Right atrium auricular region (tissue), 2 donors: ENCODE results near the gene AGBL4. TPM values are rescaled to one million over a fixed set of nuclear protein-coding genes. Genes with fewer than 3 reads are reported as not detected.

Experiments
- DNase-seq: peaks from one replicate; pipeline ENCODE4 v3.0.0-alpha.2; 2019; ENCODE audit warnings: low spot score
- H3K27ac ChIP-seq, 2 donors: fragments of 200-600 bp; sonication (generic); 1 replicate in 1 of 2; 2 replicates in 1 of 2; pipeline ENCODE4 v1.5.1; 2016 to 2019
- H3K27me3 ChIP-seq, 2 donors: fragments of 200-600 bp; sonication (generic); one replicate each; pipeline versions ENCODE4 v1.5.1 to v1.6.0; 2017 to 2019
- H3K36me3 ChIP-seq: fragments of 200-600 bp; sonication (generic); one replicate; pipeline ENCODE4 v1.5.1; 2016
- H3K4me1 ChIP-seq, 2 donors: fragments of 200-600 bp; sonication (generic); one replicate each; pipeline versions ENCODE4 v1.5.1 to v1.6.0; 2017 to 2019
- H3K4me3 ChIP-seq, 2 donors: fragments of 200-600 bp; sonication (generic); 1 replicate in 1 of 2; 2 replicates in 1 of 2; pipeline ENCODE4 v1.5.1; 2017 to 2019; ENCODE audit warnings: mild to moderate bottlenecking in 1 of 2, moderate library complexity in 1 of 2
- H3K9me3 ChIP-seq, 2 donors: fragments of 200-600 bp; sonication (generic); one replicate each; pipeline ENCODE4 v1.5.1; 2019
- CTCF ChIP-seq, 2 donors: fragments of 200-600 bp; sonication (generic); IDR thresholded peaks; one replicate each; pipeline ENCODE4 v1.5.1; 2019; ENCODE audit warnings: antibody characterized with exemption in 2 of 2
- total RNA-seq, 2 donors: library from RNA; depleted of rRNA; stranded (reverse); fragments of >200 nt; gene quantifications; one replicate each; pipeline ENCODE4 v1.1.0, GENCODE V29; 2016

Gene AGBL4
- total RNA-seq, 2 donors from 2014 or later: 0.94 to 1.7 TPM

- no peak overlapping the region for H3K4me3 ChIP-seq
- no peak for TF ChIP-seq CTCF (IDR thresholded peaks at IDR 0.05)
- H3K9me3 ChIP-seq: no peaks in the 10 kb centered on the region
- DNase-seq: no peak
- H3K36me3 ChIP-seq: no peaks in the 10 kb centered on the region
- H3K4me1 ChIP-seq: no peaks in the 10 kb centered on the region
- H3K27ac ChIP-seq: no peak overlapping the region
- H3K27me3 ChIP-seq: no peaks in the 10 kb centered on the region
These were observed 1330.6 kb downstream of the AGBL4 start for GRCh38 chr1:48693180-48693579.

- H3K36me3 ChIP-seq: no peaks in the 10 kb centered on the region
- no peaks in the 10 kb centered on the region for H3K4me1 ChIP-seq
- no peak overlapping the region for H3K4me3 ChIP-seq
- no peak for TF ChIP-seq CTCF (IDR thresholded peaks at IDR 0.05)
- DNase-seq: no peak
- H3K27me3 ChIP-seq: no peaks in the 10 kb centered on the region
- no peaks in the 10 kb centered on the region for H3K9me3 ChIP-seq
- no peak overlapping the region for H3K27ac ChIP-seq
These were observed 1331.5 kb downstream of the AGBL4 start for GRCh38 chr1:48692235-48692634.

GRCh38 chr1:48691429-48692001 lies 1332.2 kb downstream of the AGBL4 start:
- Histone ChIP-seq H3K27ac (no peak overlapping the region), H3K4me3 (no peak overlapping the region), H3K9me3 (no peaks in the 10 kb centered on the region), H3K27me3 (no peaks in the 10 kb centered on the region), H3K4me1 (no peaks in the 10 kb centered on the region), H3K36me3 (no peaks in the 10 kb centered on the region)
- TF ChIP-seq CTCF (IDR thresholded peaks at IDR 0.05): no peak
- DNase-seq: no peak

- H3K4me1 ChIP-seq: no peaks in the 10 kb centered on the region
- peak in 1 of 2 donors; percentile 25 for TF ChIP-seq CTCF (IDR thresholded peaks at IDR 0.05)
These were observed 1335.5 kb downstream of the AGBL4 start for GRCh38 chr1:48688102-48688760.

GRCh38 chr1:48687282-48688045 lies 1336.3 kb downstream of the AGBL4 start:
- DNase-seq: no peak
- H3K36me3 ChIP-seq: no peaks in the 10 kb centered on the region
- no peak for TF ChIP-seq CTCF (IDR thresholded peaks at IDR 0.05)
- no peaks in the 10 kb centered on the region for H3K27me3 ChIP-seq
- no peaks in the 10 kb centered on the region for H3K9me3 ChIP-seq
- H3K4me3 ChIP-seq: no peak overlapping the region
- H3K4me1 ChIP-seq: no peaks in the 10 kb centered on the region
- no peak overlapping the region for H3K27ac ChIP-seq

More at GRCh38 chr1:48688102-48688760, 1335.5 kb downstream of the AGBL4 start:
- no peak for DNase-seq
- Histone ChIP-seq H3K9me3 (no peaks in the 10 kb centered on the region), H3K4me3 (no peak overlapping the region), H3K36me3 (no peaks in the 10 kb centered on the region), H3K27ac (no peak overlapping the region), H3K27me3 (no peaks in the 10 kb centered on the region)
